HepG2 (cell line): ENCODE measurements around the gene CA7. TPM values are rescaled to one million over a fixed set of nuclear protein-coding genes. Genes with fewer than 3 reads are reported as not detected.

Source experiments
- ARNT2 ChIP-seq: sonication (generic); formaldehyde crosslinking; IDR thresholded peaks from 2 replicates; pipeline ENCODE4 v1.8.0; 2022; ENCODE audit warnings: mild to moderate bottlenecking, low read depth, missing genetic modification reagents, moderate library complexity
- FOXJ3 ChIP-seq: sonication (generic); formaldehyde crosslinking; IDR thresholded peaks from 2 replicates; pipeline ENCODE4 v1.4.0; 2020; ENCODE audit warnings: missing genetic modification reagents, mild to moderate bottlenecking, borderline replicate concordance
- HNRNPK ChIP-seq: fragments of 200-400 bp; formaldehyde crosslinking; IDR thresholded peaks from 2 replicates; pipeline ENCODE4 v1.6.1; 2018; ENCODE audit warnings: low read length, low read depth, moderate library complexity, mild to moderate bottlenecking; ENCODE audit not compliant: poor library complexity, severe bottlenecking
- HNRNPLL ChIP-seq: fragments of 200-400 bp; formaldehyde crosslinking; IDR thresholded peaks from 2 replicates; pipeline ENCODE4 v1.6.1; 2017; ENCODE audit warnings: mild to moderate bottlenecking, low read depth, low read length; ENCODE audit not compliant: poor library complexity, severe bottlenecking
- MLLT10 ChIP-seq: sonication (generic); formaldehyde crosslinking; IDR thresholded peaks from 2 replicates; pipeline ENCODE4 v1.4.0; 2020; ENCODE audit warnings: missing genetic modification reagents
- NONO ChIP-seq, 2 experiments: fragments of 450-650 bp in 1 of 2; sonication (generic) in 1 of 2; formaldehyde crosslinking in 1 of 2; IDR thresholded peaks in 1 of 2; conservative IDR thresholded peaks in 1 of 2; 2 replicates each; pipeline versions ENCODE4 v1.6.1 to v1.8.0; 2017 to 2022; ENCODE audit warnings: mild to moderate bottlenecking in 1 of 2, missing genetic modification reagents in 1 of 2, moderate library complexity in 1 of 2
- NPAS2 ChIP-seq: sonication (generic); formaldehyde crosslinking; IDR thresholded peaks from 2 replicates; pipeline ENCODE4 v1.8.0; 2022; ENCODE audit warnings: mild to moderate bottlenecking, missing genetic modification reagents, borderline replicate concordance
- NR1H2 ChIP-seq: sonication (generic); formaldehyde crosslinking; IDR thresholded peaks from 2 replicates; pipeline ENCODE4 v1.8.1; 2022; ENCODE audit warnings: low read depth, missing genetic modification reagents, borderline replicate concordance
- RAD51 ChIP-seq: fragments of 450-650 bp; IDR thresholded peaks from 2 replicates; pipeline ENCODE4 v1.6.1; 2016; ENCODE audit warnings: borderline replicate concordance
- RBM39 ChIP-seq: fragments of 200-400 bp; formaldehyde crosslinking; IDR thresholded peaks from one replicate; pipeline ENCODE4 v1.6.1; 2018; ENCODE audit warnings: antibody characterized with exemption, mild to moderate bottlenecking, low read depth, low read length; ENCODE audit not compliant: poor library complexity, severe bottlenecking
- RCOR2 ChIP-seq: IDR thresholded peaks from 2 replicates; pipeline ENCODE4 v1.6.1; 2016; ENCODE audit warnings: missing biosample characterization, missing genetic modification reagents
- SIX4 ChIP-seq: sonication (generic); formaldehyde crosslinking; IDR thresholded peaks from 2 replicates; pipeline ENCODE4 v1.4.0; 2020; ENCODE audit warnings: missing genetic modification reagents
- SNAPC2 ChIP-seq: sonication (generic); formaldehyde crosslinking; IDR thresholded peaks from 2 replicates; pipeline ENCODE4 v1.8.1; 2022; ENCODE audit warnings: mild to moderate bottlenecking, missing genetic modification reagents
- SOX13 ChIP-seq, 3 experiments: fragments of 450-650 bp in 1 of 3; sonication (generic) in 1 of 3; formaldehyde crosslinking in 1 of 3; IDR thresholded peaks in 2 of 3; conservative IDR thresholded peaks in 1 of 3; 2 replicates each; pipeline versions ENCODE4 v1.5.0 to v1.6.1; 2016 to 2020; ENCODE audit warnings: antibody characterized with exemption in 1 of 3, mild to moderate bottlenecking in 1 of 3, missing compliant biosample characterization in 1 of 3, missing genetic modification reagents in 1 of 3, moderate library complexity in 1 of 3
- TEAD2 ChIP-seq: sonication (generic); formaldehyde crosslinking; IDR thresholded peaks from 2 replicates; pipeline ENCODE4 v1.9.0; 2021; ENCODE audit warnings: missing genetic modification reagents
- U2AF2 ChIP-seq: fragments of 200-400 bp; formaldehyde crosslinking; IDR thresholded peaks from 2 replicates; pipeline ENCODE4 v1.6.1; 2017; ENCODE audit warnings: low read depth, mild to moderate bottlenecking, low read length
- ZFYVE20 ChIP-seq: sonication (generic); formaldehyde crosslinking; IDR thresholded peaks from 2 replicates; pipeline ENCODE4 v1.8.0; 2023; ENCODE audit warnings: low read depth, mild to moderate bottlenecking, moderate library complexity, missing genetic modification reagents, borderline replicate concordance
- ZNF205 ChIP-seq: IDR thresholded peaks from 2 replicates; pipeline ENCODE4 v1.6.1; 2018; ENCODE audit warnings: missing biosample characterization, missing genetic modification reagents
- ZNF256 ChIP-seq: sonication (generic); formaldehyde crosslinking; conservative IDR thresholded peaks from 2 replicates; pipeline ENCODE4 v1.4.0; 2020; ENCODE audit warnings: missing genetic modification reagents
- ZNF383 ChIP-seq: sonication (generic); formaldehyde crosslinking; IDR thresholded peaks from 2 replicates; pipeline ENCODE4 v1.4.0; 2020; ENCODE audit warnings: missing genetic modification reagents, mild to moderate bottlenecking, borderline replicate concordance
- ZNF777 ChIP-seq: sonication (generic); formaldehyde crosslinking; IDR thresholded peaks from 2 replicates; pipeline ENCODE4 v1.4.0; 2020; ENCODE audit warnings: missing genetic modification reagents
- ZNF879 ChIP-seq: sonication (generic); formaldehyde crosslinking; IDR thresholded peaks from 2 replicates; pipeline ENCODE4 v1.8.1; 2023; ENCODE audit warnings: missing genetic modification reagents
- polyA plus RNA-seq, 8 experiments: library from polyadenylated mRNA; depleted of rRNA in 3 of 8; stranded (reverse) in 7 of 8; unstranded in 1 of 8; fragments of >200 nt; fragmentation: Illumina TruSeq in 4 of 8; extraction: Trizol in 4 of 8; gene quantifications; 2 replicates each; pipeline versions ENCODE4 v1.2.1 to v1.2.3, GENCODE V29; 2011 to 2016; ENCODE audit warnings: low read depth in 4 of 8, missing spikeins in 1 of 8, mixed read lengths in 1 of 8; ENCODE audit not compliant: insufficient read depth in 1 of 8
- total RNA-seq, 5 experiments: library from RNA; depleted of rRNA; stranded (reverse); fragments of >200 nt; fragmentation: Illumina TruSeq; extraction: Trizol; gene quantifications; 2 replicates each; pipeline ENCODE4 v1.2.3, GENCODE V29; 2016; ENCODE audit warnings: low read depth in 1 of 5
- TF ChIP-seq, protein P1 (sequence below): sonication (generic); formaldehyde crosslinking; IDR thresholded peaks from 2 replicates; pipeline ENCODE4 v1.8.1; 2023; ENCODE audit warnings: mild to moderate bottlenecking, moderate library complexity, missing genetic modification reagents
- TF ChIP-seq, protein P2 (sequence below): sonication (generic); formaldehyde crosslinking; IDR thresholded peaks from 2 replicates; pipeline ENCODE4 v1.4.0; 2020; ENCODE audit warnings: mild to moderate bottlenecking, missing genetic modification reagents
- TF ChIP-seq, protein P3 (sequence below): sonication (generic); formaldehyde crosslinking; IDR thresholded peaks from 2 replicates; pipeline ENCODE4 v1.4.0; 2020; ENCODE audit warnings: missing genetic modification reagents
- TF ChIP-seq, protein P4 (sequence below): sonication (generic); formaldehyde crosslinking; IDR thresholded peaks from 2 replicates; pipeline ENCODE4 v1.5.1; 2020; ENCODE audit warnings: mild to moderate bottlenecking, missing genetic modification reagents, moderate library complexity

Gene CA7
- total and polyA plus RNA-seq, 2 of the 13 experiments (the other 11 are each of a cell fraction or from before 2014, with no cell fraction given) = not detected

DNA sequence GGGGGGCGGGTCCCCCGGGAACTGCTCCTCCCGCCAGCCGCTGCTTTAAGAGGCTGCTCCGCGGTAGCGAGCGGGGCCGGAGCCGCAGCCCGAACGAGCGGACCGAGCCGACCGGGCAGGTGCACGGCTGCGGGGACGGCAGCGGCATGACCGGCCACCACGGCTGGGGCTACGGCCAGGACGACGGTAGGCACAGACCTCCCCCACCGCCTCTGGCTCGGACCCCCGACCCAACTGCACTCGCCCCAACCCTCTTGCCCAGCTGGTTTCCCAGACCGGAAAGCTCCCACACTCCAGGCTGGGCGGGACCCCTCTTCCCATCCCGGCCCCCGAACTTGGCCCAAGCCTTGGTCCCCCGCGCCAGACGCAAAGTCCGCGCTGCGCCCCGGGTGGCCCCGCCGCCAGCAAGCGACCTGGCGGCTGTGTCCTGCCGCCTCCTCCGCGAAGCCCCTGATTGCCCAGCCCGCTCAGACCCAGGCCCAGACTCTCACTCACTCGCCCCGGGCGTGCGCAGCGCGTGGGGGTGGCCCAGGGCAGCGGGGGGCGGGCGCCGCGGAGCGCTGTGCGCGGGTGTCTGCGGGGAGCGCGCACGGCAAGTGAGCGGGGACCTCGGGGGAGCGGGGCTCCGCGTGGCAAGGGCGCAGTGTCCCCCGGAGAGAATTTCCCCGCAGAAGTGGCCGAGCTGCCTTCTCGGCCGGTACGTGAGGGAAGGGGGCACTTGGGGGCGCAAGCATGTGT lies at the start of gene CA7 (continued):
- TF ChIP-seq RBM39 (no peak), ZNF205 (CRISPR knock-in tag) (peak; percentile 51; the same call in 1 of the 2 replicates), HNRNPK (peak; percentile 50), FOXJ3 (CRISPR knock-in tag) (no peak), U2AF2 (no peak), ARNT2 (CRISPR knock-in tag) (0 out of 2 replicates have a peak, but pooled peaks have one; percentile 36), ZNF879 (no peak), ZNF383 (CRISPR knock-in tag) (no peak), ZNF777 (CRISPR knock-in tag) (peak; percentile 51), NPAS2 (CRISPR knock-in tag) (no peak), TEAD2 (CRISPR knock-in tag) (no peak), RAD51 (no peak), SNAPC2 (CRISPR knock-in tag) (no peak), SIX4 (CRISPR knock-in tag) (no peak), NONO (IDR thresholded peaks at IDR 0.05) (no peak), NONO (CRISPR knock-in tag; conservative IDR thresholded peaks at IDR 0.05) (peak; percentile 64; the same call in 1 of the 2 replicates), NR1H2 (CRISPR knock-in tag) (no peak), ZFYVE20 (CRISPR knock-in tag) (no peak), ZNF256 (CRISPR knock-in tag) (no peak), SOX13 (IDR thresholded peaks at IDR 0.05) (no peak), SOX13 (CRISPR knock-in tag; conservative IDR thresholded peaks at IDR 0.05 in 1 of 2, IDR thresholded peaks at IDR 0.05 in 1 of 2) (no peak), MLLT10 (no peak), RCOR2 (CRISPR knock-in tag) (no peak), HNRNPLL (peak; percentile 52)
- TF ChIP-seq, protein P1, sequence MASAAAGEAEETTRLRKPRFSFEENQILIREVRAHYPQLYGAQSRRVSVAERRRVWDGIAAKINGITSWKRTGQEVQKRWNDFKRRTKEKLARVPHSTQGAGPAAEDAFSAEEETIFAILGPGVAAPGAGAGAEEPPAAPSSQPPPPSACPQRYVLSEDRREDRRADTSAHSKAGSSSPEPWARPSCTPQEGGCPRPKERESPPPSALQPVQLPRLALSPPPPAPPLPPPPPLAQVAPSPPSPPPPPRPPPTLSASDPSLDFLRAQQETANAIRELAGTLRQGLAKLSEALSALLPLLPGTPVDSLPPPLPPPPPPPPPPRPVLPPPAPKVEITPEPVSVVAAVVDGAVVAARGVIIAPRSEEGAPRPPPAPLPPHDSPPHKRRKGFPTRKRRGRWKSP (CRISPR knock-in tag) = peak; percentile 89
- TF ChIP-seq, protein P2, sequence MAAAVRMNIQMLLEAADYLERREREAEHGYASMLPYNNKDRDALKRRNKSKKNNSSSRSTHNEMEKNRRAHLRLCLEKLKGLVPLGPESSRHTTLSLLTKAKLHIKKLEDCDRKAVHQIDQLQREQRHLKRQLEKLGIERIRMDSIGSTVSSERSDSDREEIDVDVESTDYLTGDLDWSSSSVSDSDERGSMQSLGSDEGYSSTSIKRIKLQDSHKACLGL (CRISPR knock-in tag) = no peak
- TF ChIP-seq, protein P3, sequence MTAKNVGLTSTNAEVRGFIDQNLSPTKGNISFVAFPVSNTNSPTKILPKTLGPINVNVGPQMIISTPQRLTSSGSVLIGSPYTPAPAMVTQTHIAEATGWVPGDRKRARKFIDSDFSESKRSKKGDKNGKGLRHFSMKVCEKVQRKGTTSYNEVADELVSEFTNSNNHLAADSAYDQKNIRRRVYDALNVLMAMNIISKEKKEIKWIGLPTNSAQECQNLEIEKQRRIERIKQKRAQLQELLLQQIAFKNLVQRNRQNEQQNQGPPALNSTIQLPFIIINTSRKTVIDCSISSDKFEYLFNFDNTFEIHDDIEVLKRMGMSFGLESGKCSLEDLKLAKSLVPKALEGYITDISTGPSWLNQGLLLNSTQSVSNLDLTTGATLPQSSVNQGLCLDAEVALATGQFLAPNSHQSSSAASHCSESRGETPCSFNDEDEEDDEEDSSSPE = no peak
- TF ChIP-seq, protein P4, sequence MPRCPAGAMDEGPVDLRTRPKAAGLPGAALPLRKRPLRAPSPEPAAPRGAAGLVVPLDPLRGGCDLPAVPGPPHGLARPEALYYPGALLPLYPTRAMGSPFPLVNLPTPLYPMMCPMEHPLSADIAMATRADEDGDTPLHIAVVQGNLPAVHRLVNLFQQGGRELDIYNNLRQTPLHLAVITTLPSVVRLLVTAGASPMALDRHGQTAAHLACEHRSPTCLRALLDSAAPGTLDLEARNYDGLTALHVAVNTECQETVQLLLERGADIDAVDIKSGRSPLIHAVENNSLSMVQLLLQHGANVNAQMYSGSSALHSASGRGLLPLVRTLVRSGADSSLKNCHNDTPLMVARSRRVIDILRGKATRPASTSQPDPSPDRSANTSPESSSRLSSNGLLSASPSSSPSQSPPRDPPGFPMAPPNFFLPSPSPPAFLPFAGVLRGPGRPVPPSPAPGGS = no peak
